HepG2 (cell line): Measurements from ENCODE around the gene STX10. TPM values are rescaled to one million over a fixed set of nuclear protein-coding genes. Genes with fewer than 3 reads are reported as not detected.
A peak's percentile ranks its signal among the peaks of the same experiment; 100 is the strongest.

Experiments used
- ATAC-seq: fragments of 200-7000 bp; cut with Tn5 transposase; 3 replicates; pipeline ENCODE4 v1.9.1; 2020; ENCODE audit warnings: mild to moderate bottlenecking, moderate library complexity
- BruUV-seq: library from RNA; stranded (reverse); fragments of 400-500 nt; replicated peaks from 2 replicates; lab custom pipeline; 2021; lab: Mats Ljungman, UMichigan
- CTCF ChIA-PET: fragments of 300-600 bp; formaldehyde crosslinking; extraction: SDS; loops from one replicate; lab custom pipeline; 2021; ENCODE audit warnings: low total read pairs, inconsistent platforms, low intra/inter-chr PET ratio; lab: Yijun Ruan, JAX
- POLR2A ChIA-PET: fragments of 350-600 bp; sonication (Branson Sonifier 250); formaldehyde crosslinking; loops from one replicate; lab custom pipeline; 2020; ENCODE audit warnings: antibody characterized with exemption, inconsistent platforms; lab: Yijun Ruan, JAX
- DNase-seq: peaks from one replicate; pipeline ENCODE4 v3.0.0-alpha.2; 2015; ENCODE audit warnings: low spot score
- FAIRE-seq: peaks from 3 replicates; lab custom pipeline; 2011; peaks lifted over from hg19 to GRCh38; lab: Jason Lieb, UNC
- H2AFZ ChIP-seq: one replicate; pipeline ENCODE4 v1.6.1; 2011; ENCODE audit warnings: low read length, inconsistent platforms
- H3K27ac ChIP-seq: fragments of 300-600 bp; 3 replicates; pipeline ENCODE4 v1.8.0; 2011; ENCODE audit warnings: mixed run types, mild to moderate bottlenecking, mixed read lengths, low read length, inconsistent platforms; ENCODE audit not compliant: insufficient read depth; ENCODE audit errors: extremely low read length
- H3K27me3 ChIP-seq, 2 experiments: fragments of 200-600 bp in 1 of 2; 2 replicates in 1 of 2; 3 replicates in 1 of 2; pipeline versions ENCODE4 v1.6.0 to v1.8.0; 2011; ENCODE audit warnings: low read length in 2 of 2, mild to moderate bottlenecking in 2 of 2, moderate library complexity in 2 of 2, inconsistent platforms in 1 of 2; ENCODE audit not compliant: insufficient read depth in 2 of 2, control insufficient read depth in 1 of 2
- H3K36me3 ChIP-seq, 2 experiments: fragments of 200-600 bp in 1 of 2; replicated peaks in 1 of 2; 2 replicates in 1 of 2; 3 replicates in 1 of 2; pipeline versions ENCODE4 v1.5.1 to v1.8.0; 2011; ENCODE audit warnings: low read length in 2 of 2, inconsistent platforms in 1 of 2; ENCODE audit not compliant: insufficient read depth in 2 of 2, control insufficient read depth in 1 of 2
- H3K4me1 ChIP-seq: 2 replicates; pipeline ENCODE4 v1.5.1; 2012; ENCODE audit warnings: low read length, inconsistent platforms; ENCODE audit not compliant: insufficient read depth
- H3K4me2 ChIP-seq: 2 replicates; pipeline ENCODE4 v1.6.0; 2011; ENCODE audit warnings: low read depth, low read length, inconsistent platforms
- H3K4me3 ChIP-seq, 3 experiments: fragments of 200-600 bp in 1 of 3; sonication (generic), shearing (Covaris generic) in 1 of 3; replicated peaks in 1 of 3; 2 replicates each; pipeline ENCODE4 v1.5.1; 2011 to 2016; ENCODE audit warnings: low read length in 3 of 3, inconsistent platforms in 2 of 3, low read depth in 2 of 3, mild to moderate bottlenecking in 2 of 3, control low read depth in 1 of 3, mixed read lengths in 1 of 3; ENCODE audit not compliant: insufficient read depth in 1 of 3
- H3K79me2 ChIP-seq: one replicate; pipeline ENCODE4 v1.6.1; 2011; ENCODE audit warnings: low read length, inconsistent platforms; ENCODE audit not compliant: insufficient read depth
- H3K9ac ChIP-seq: 2 replicates; pipeline ENCODE4 v1.6.0; 2011; ENCODE audit warnings: mild to moderate bottlenecking, low read depth, low read length, inconsistent platforms; ENCODE audit not compliant: insufficient read depth
- H3K9me3 ChIP-seq: 2 replicates; pipeline ENCODE4 v1.5.1; 2012; ENCODE audit warnings: mild to moderate bottlenecking, low read length
- H4K20me1 ChIP-seq: 2 replicates; pipeline ENCODE4 v1.6.0; 2011; ENCODE audit warnings: inconsistent platforms, mild to moderate bottlenecking, low read length, moderate library complexity; ENCODE audit not compliant: insufficient read depth
- ARNT ChIP-seq: fragments of 450-650 bp; IDR thresholded peaks from 2 replicates; pipeline ENCODE4 v1.6.1; 2017
- BHLHE40 ChIP-seq: IDR thresholded peaks from 2 replicates; pipeline ENCODE4 v1.6.1; 2011; ENCODE audit warnings: low read length, improper control_type of control experiment
- ELF4 ChIP-seq: sonication (generic); formaldehyde crosslinking; IDR thresholded peaks from 2 replicates; pipeline ENCODE4 v1.5.0; 2020; ENCODE audit warnings: missing genetic modification reagents, mild to moderate bottlenecking, moderate library complexity, borderline replicate concordance
- FLYWCH1 ChIP-seq: sonication (generic); formaldehyde crosslinking; IDR thresholded peaks from 2 replicates; pipeline ENCODE4 v1.8.1; 2023; ENCODE audit warnings: mild to moderate bottlenecking, missing genetic modification reagents
- HMGA1 ChIP-seq: sonication (generic); formaldehyde crosslinking; conservative IDR thresholded peaks from 2 replicates; pipeline ENCODE4 v1.4.0; 2020; ENCODE audit warnings: missing genetic modification reagents
- KLF16 ChIP-seq, 2 experiments: sonication (generic) in 1 of 2; formaldehyde crosslinking in 1 of 2; IDR thresholded peaks; 2 replicates each; pipeline versions ENCODE4 v1.6.1 to v1.8.0; 2016 to 2023; ENCODE audit warnings: missing genetic modification reagents in 2 of 2, missing compliant biosample characterization in 1 of 2
- MAFK ChIP-seq, 2 experiments: IDR thresholded peaks in 1 of 2; conservative IDR thresholded peaks in 1 of 2; 2 replicates each; pipeline ENCODE4 v1.6.1; 2011; ENCODE audit warnings: improper control_type of control experiment in 2 of 2, low read length in 2 of 2
- MED1 ChIP-seq: sonication (generic); formaldehyde crosslinking; IDR thresholded peaks from 2 replicates; pipeline ENCODE4 v1.4.0; 2020; ENCODE audit warnings: missing genetic modification reagents
- SOX13 ChIP-seq, 3 experiments: fragments of 450-650 bp in 1 of 3; sonication (generic) in 1 of 3; formaldehyde crosslinking in 1 of 3; IDR thresholded peaks in 2 of 3; conservative IDR thresholded peaks in 1 of 3; 2 replicates each; pipeline versions ENCODE4 v1.5.0 to v1.6.1; 2016 to 2020; ENCODE audit warnings: antibody characterized with exemption in 1 of 3, mild to moderate bottlenecking in 1 of 3, missing compliant biosample characterization in 1 of 3, missing genetic modification reagents in 1 of 3, moderate library complexity in 1 of 3
- TP53 ChIP-seq: sonication (generic); formaldehyde crosslinking; conservative IDR thresholded peaks from 2 replicates; pipeline ENCODE4 v1.4.0; 2020; ENCODE audit warnings: missing genetic modification reagents
- WIZ ChIP-seq: sonication (generic); formaldehyde crosslinking; IDR thresholded peaks from 2 replicates; pipeline ENCODE4 v1.5.1; 2020; ENCODE audit warnings: mild to moderate bottlenecking, missing genetic modification reagents
- ZBTB8A ChIP-seq: sonication (generic); formaldehyde crosslinking; IDR thresholded peaks from 2 replicates; pipeline ENCODE4 v1.4.0; 2020; ENCODE audit warnings: mild to moderate bottlenecking, low read depth, missing genetic modification reagents, borderline replicate concordance
- ZNF253 ChIP-seq: sonication (generic); formaldehyde crosslinking; IDR thresholded peaks from 2 replicates; pipeline ENCODE4 v1.8.0; 2022; ENCODE audit warnings: mild to moderate bottlenecking, missing genetic modification reagents, borderline replicate concordance
- ZNF34 ChIP-seq: sonication (generic); formaldehyde crosslinking; IDR thresholded peaks from 2 replicates; pipeline ENCODE4 v1.4.0; 2020; ENCODE audit warnings: mild to moderate bottlenecking, missing genetic modification reagents, borderline replicate concordance
- ZNF792 ChIP-seq: IDR thresholded peaks from 2 replicates; pipeline ENCODE4 v1.6.1; 2016
- ZNF891 ChIP-seq: sonication (generic); formaldehyde crosslinking; IDR thresholded peaks from 2 replicates; pipeline ENCODE4 v1.5.0; 2020; ENCODE audit warnings: mild to moderate bottlenecking, missing genetic modification reagents
- ZZZ3 ChIP-seq: sonication (generic); formaldehyde crosslinking; IDR thresholded peaks from 2 replicates; pipeline ENCODE4 v1.4.0; 2020; ENCODE audit warnings: missing genetic modification reagents, mild to moderate bottlenecking, borderline replicate concordance
- WGBS: methylation state at CpG from one replicate; pipeline ENCODE4 v1.1.6; 2017; ENCODE audit warnings: low lambda C conversion rate; 5-methylcytosine and 5-hydroxymethylcytosine counted together
- in situ Hi-C: cut with HindIII; loops from 2 replicates; pipeline ENCODE4 v1.10.0; 2017; ENCODE audit warnings: low pct_unique_long_range_greater_than_20kb; ENCODE audit not compliant: extremely low pct_ligation_motif_present
- intact Hi-C: fragments of 100-400 bp; cut with micrococcal nuclease; formaldehyde crosslinking; loops from one replicate; pipeline ENCODE4 v1.10.0; 2022; ENCODE audit not compliant: unreplicated experiment
- polyA plus RNA-seq, 8 experiments: library from polyadenylated mRNA; depleted of rRNA in 3 of 8; stranded (reverse) in 7 of 8; unstranded in 1 of 8; fragments of >200 nt; fragmentation: Illumina TruSeq in 4 of 8; extraction: Trizol in 4 of 8; gene quantifications; 2 replicates each; pipeline versions ENCODE4 v1.2.1 to v1.2.3, GENCODE V29; 2011 to 2016; ENCODE audit warnings: low read depth in 4 of 8, missing spikeins in 1 of 8, mixed read lengths in 1 of 8; ENCODE audit not compliant: insufficient read depth in 1 of 8
- total RNA-seq, 5 experiments: library from RNA; depleted of rRNA; stranded (reverse); fragments of >200 nt; fragmentation: Illumina TruSeq; extraction: Trizol; gene quantifications; 2 replicates each; pipeline ENCODE4 v1.2.3, GENCODE V29; 2016; ENCODE audit warnings: low read depth in 1 of 5
- TF ChIP-seq, protein P1 (sequence below): sonication (generic); formaldehyde crosslinking; IDR thresholded peaks from 2 replicates; pipeline ENCODE4 v1.5.0; 2020; ENCODE audit warnings: mild to moderate bottlenecking, low read depth, missing genetic modification reagents, borderline replicate concordance
- TF ChIP-seq, protein P2 (sequence below): IDR thresholded peaks from 2 replicates; pipeline ENCODE4 v1.6.1; 2016; ENCODE audit warnings: missing compliant biosample characterization, missing genetic modification reagents, borderline replicate concordance
- TF ChIP-seq, protein P3 (sequence below): IDR thresholded peaks from 2 replicates; pipeline ENCODE4 v1.6.1; 2016; ENCODE audit warnings: mild to moderate bottlenecking, missing biosample characterization, missing genetic modification reagents

The STX10 gene
- total and polyA plus RNA-seq, 2 of the 13 experiments (the other 11 are each of a cell fraction or from before 2014, with no cell fraction given): 47.9 to 66.4 TPM

DNA sequence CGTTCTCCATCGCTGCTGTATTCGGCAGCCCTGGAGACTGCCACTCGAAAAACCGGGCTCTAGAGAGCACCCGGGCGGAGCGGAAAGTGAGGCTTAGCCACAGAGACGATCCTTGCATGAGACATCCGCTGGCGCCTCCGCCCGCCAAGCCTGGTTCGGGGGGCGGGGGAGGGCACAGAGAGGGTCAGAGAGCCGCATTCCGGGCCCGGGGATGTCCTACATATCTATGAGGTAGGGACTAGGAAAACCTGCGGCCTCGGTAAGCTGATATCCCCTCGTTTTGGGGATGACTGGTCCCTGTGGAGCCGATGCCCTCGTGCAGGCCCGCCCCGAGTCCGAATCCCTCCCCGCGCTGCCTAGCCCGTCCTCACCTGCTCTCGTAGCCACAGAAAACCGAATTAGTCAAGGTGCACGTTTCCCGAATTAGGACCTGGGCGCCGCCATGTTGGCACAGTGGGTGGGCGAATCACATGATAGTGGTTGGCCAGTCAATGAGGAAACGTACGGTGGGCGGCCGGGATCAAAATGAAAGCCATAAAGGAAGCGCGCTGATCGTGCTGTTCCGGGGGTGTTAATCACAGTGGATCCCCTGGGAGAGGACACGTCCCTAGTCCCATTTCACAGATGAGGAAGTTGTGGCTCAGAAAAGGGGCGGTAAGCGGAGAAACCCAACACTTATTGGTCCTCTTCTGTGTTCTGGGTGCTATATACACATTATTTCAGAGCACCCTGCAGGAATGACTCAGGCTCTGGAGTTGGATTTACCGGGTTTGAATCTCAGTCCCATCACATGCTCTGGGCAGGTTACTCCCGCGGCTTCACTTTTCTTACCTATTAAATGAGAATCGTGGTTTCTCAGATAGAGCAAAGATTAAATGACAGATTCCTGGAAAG is 33.6 kb downstream of the STX10 start, which contains the start of gene TRMT1:
TSS of gene TRMT1 (minus strand) at position 459 of the 894 bp plus-strand sequence. CDS start at position 118, 341 bp downstream.
- ATAC-seq (peak; percentile 64), DNase-seq (peak; percentile 90), FAIRE-seq (peak; percentile 83)
- no peaks in the 10 kb centered on the region; a peak in 1 of 5 replicates for H3K27me3 ChIP-seq
- WGBS: under 1% methylated on average over 13 of the region's 51 CpGs
- BruUV-seq: TSS peak; percentile 85
- peaks cover 4 to 24% of the 10 kb centered on the region in 2 experiments; a peak in 3 of 5 replicates for H3K36me3 ChIP-seq
- peak within 1 kb of the TSS; percentile 89 for H3K9ac ChIP-seq
- ChIA-PET POLR2A (interaction anchor here (1.9 to 2.7 kb wide), 2 partner anchors 12 to 47 kb away, joined by 9 to 17 read pairs; no protein-coding TSS in a partner anchor), CTCF (no interaction called here)
- H3K27ac ChIP-seq: peak within 1 kb of the TSS; percentile 83
- H3K4me1 ChIP-seq: peaks cover 35% of the 10 kb centered on the region
- H3K9me3 ChIP-seq: no peaks in the 10 kb centered on the region
- H3K4me3 ChIP-seq: peak within 1 kb of the TSS; percentile 94 to 96 (median 95)
- in situ Hi-C loops: loop anchor here (5.0 kb wide), 1 partner anchor 36 kb away; the partner anchor contains the start of genes IER2 and STX10
- intact Hi-C loops: loop anchor here (5.0 kb wide), 1 partner anchor 36 kb away; the partner anchor contains the start of genes IER2 and STX10
- peaks cover 48% of the 10 kb centered on the region for H3K79me2 ChIP-seq
- peak within 1 kb of the TSS; percentile 85 for H2AFZ ChIP-seq
- H3K4me2 ChIP-seq: peak within 1 kb of the TSS; percentile 95
- H4K20me1 ChIP-seq: peaks cover 19% of the 10 kb centered on the region
- TF ChIP-seq ZNF891 (CRISPR knock-in tag) (peak; percentile 71; the same call in 1 of the 2 replicates), MAFK (conservative IDR thresholded peaks at IDR 0.05 in 1 of 2, IDR thresholded peaks at IDR 0.05 in 1 of 2; ENCODE audit: low read length in 2 of 2) (peak; percentile 78 to 79), ARNT (no peak), MED1 (CRISPR knock-in tag) (peak; percentile 69), SOX13 (IDR thresholded peaks at IDR 0.05) (no peak), SOX13 (CRISPR knock-in tag; conservative IDR thresholded peaks at IDR 0.05 in 1 of 2, IDR thresholded peaks at IDR 0.05 in 1 of 2) (no peak; a peak in 1 of 4 replicates), KLF16 (CRISPR knock-in tag; IDR thresholded peaks at IDR 0.05) (peak in 1 of 2 experiments; percentile 65; a peak in 2 of 4 replicates), HMGA1 (no peak), ZNF34 (CRISPR knock-in tag) (peak; percentile 75; the same call in 1 of the 2 replicates), ZNF253 (CRISPR knock-in tag) (no peak), WIZ (no peak; the same call in 1 of the 2 replicates), ZZZ3 (CRISPR knock-in tag) (0 out of 2 replicates have a peak, but pooled peaks have one; percentile 42), TP53 (CRISPR knock-in tag) (no peak), FLYWCH1 (CRISPR knock-in tag) (no peak), BHLHE40 (peak; percentile 16; the same call in 1 of the 2 replicates), ELF4 (CRISPR knock-in tag) (peak; percentile 50; the same call in 1 of the 2 replicates), ZNF792 (no peak), ZBTB8A (CRISPR knock-in tag) (no peak)
- TF ChIP-seq, protein P1, sequence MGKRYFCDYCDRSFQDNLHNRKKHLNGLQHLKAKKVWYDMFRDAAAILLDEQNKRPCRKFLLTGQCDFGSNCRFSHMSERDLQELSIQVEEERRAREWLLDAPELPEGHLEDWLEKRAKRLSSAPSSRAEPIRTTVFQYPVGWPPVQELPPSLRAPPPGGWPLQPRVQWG (CRISPR knock-in tag): no peak
- TF ChIP-seq, protein P2, sequence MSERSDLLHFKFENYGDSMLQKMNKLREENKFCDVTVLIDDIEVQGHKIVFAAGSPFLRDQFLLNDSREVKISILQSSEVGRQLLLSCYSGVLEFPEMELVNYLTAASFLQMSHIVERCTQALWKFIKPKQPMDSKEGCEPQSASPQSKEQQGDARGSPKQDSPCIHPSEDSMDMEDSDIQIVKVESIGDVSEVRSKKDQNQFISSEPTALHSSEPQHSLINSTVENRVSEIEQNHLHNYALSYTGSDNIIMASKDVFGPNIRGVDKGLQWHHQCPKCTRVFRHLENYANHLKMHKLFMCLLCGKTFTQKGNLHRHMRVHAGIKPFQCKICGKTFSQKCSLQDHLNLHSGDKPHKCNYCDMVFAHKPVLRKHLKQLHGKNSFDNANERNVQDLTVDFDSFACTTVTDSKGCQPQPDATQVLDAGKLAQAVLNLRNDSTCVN: peak; percentile 66; the same call in 1 of the 2 replicates
- TF ChIP-seq, protein P3, sequence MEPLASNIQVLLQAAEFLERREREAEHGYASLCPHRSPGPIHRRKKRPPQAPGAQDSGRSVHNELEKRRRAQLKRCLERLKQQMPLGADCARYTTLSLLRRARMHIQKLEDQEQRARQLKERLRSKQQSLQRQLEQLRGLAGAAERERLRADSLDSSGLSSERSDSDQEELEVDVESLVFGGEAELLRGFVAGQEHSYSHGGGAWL (CRISPR knock-in tag): peak; percentile 98
